ENCODE data around the gene SLC5A6.

The SLC5A6 gene

DNA sequence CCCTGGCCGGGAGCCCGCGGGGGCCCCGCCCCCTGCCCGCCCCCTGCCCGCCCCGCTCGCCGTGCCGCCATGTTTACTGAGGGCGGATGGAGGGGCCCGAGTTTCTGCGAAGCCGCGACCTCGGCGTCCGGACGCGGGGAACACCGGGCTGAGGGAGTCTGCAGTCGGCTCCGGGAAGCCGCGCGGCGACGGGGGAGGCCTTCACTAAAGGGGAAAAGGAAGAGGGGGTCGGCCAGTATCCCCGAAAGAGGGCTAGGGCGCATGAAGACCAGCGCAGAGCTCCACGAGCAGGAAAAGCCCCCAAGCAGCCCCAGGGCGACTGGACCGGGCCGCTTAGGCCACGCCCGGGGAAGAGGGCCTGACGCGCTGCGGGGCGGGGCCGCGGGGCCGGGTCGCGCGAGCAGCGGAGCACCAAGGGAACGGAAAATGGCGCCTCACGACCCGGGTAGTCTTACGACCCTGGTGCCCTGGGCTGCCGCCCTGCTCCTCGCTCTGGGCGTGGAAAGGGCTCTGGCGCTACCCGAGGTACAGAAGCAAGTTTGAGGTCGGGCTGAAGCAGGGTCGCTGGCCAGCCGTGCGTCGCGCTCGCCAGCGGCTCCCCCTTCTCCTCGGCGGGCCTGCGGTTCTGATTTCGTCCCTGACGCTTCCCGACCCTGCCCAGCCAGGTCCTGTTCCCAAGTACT, at the start of gene SLC5A6, which contains the start of gene ATRAID:
SLC5A6 (minus strand) TSS at position 326 of the 683 bp plus-strand sequence. CDS start 4,618 bp downstream, outside the sequence.
ATRAID (plus strand) TSS at position 99 of the 683 bp plus-strand sequence; CDS start at position 427, 328 bp downstream.
- peak; percentile 67 for DNase-seq

DNA sequence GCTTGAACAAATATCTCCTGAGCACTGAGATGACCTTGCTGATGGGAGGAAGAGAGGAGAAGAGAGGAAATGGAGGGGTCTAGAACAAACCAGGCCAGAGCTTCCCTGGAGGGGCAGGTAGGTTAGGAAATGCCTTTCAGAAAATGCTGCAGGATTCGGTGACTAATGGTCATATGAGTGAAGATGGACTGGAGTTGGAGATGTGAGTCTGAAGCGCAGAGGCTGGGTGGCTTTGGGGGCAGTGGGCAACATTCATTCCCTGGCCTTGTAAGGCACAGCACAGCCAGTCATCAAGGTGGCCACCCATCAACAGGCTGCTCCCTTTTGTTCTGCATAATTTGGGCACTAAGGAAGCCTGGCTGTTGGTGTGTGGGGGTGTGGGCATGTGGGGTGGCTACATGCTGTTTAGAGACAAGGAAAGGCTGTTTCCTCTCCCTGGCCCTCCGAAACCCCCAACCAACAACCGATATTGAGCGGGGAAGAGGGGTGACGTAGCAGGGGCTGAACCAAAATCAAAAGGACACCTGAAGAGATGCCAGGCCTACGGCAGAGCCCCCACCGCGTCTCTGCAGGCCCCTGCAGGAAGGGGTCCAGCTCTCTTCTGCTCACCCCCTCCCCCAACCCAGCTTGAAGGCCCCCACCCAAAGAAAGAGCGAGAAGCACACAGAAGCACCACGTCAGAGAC, 49.3 kb upstream of the SLC5A6 start:
- no peak for DNase-seq

DNA sequence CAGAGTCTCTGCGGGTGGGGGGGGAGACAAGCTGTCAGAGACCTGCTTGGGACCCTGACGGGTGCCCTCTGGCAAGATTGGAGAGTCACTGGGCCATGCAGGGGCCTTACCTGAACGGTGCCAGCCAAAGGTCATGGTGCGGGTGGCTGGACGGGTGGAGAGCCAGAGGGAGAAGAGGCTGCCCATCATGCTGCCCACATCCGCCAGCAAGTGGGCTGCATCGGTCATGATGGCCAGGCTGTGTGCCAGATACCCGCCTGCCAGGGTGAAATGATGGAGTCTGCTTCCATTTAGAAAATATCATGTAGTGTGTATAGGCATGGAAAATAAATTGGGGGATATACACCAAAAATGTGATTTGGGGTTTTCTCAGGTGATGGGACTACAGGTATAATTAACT, 46.0 kb upstream of the SLC5A6 start:
- DNase-seq: no peak

DNA sequence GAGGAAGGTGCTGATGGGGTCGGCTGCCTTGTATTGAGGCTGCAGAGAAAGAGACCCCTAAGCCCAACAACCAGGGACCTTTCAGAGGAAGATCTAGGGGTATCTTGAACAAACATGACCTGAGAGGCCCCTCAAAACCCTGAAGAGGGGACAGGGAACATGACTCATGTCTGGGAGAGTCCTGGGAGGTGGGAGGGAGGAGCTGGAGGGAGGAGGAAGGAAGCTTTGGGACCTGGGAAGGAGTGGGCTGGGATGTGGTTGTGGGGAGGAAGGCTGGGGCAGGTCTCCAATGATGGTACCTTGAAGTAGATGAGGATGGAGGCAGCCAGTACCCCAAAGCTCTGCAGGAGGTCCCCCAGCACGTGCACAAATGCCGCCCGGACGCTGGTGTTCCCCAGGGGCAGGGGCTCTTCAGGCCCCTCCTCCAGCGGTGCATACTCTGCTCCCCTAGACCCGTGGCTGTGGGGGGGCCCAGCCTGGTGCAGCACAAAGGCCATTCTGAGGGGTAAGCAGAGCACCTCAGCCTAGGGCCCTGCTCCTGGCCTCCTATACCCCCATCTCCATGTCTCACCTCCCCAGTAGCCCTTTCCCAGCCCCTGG, 44.9 kb upstream of the SLC5A6 start:
- no peak for DNase-seq

DNA sequence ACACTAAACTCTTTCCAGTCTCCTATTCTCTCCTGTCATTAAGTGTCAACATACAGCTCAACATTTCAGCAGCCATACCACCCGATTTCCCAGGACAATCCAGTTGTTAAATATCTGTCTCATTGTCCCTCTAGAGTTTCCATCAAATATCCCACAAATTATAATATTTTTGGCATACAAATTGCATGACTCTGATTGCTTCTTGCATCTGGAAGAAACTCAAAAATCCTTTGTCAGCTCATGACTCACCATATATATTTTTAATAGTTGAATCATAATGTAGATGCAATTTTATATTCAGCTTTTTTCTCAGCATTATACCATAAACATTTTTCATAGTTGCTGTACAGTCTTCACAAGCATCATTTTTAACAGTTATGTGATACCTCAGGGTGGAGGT, 43.6 kb upstream of the SLC5A6 start:
- no peak for DNase-seq

DNA sequence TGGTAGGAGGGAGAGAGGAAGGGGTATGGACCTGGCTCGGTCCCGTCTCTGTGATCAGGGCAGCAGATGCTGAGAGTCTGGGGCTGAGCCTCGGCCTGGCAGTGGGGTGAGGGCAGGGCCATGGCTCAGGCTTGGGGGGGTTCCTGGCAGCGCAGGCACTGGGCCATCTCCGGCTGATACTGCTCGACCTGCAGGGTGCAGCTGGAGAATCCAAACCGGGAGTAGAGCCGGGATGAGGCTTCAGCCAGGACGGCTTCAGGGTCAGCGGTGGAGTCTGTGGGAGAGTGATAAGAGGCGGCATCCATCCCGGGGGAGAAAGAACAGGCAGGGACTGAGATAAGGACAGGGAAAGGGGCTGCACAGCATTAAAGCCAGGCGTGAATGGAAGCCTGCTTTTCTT, 43.1 kb upstream of the SLC5A6 start:
- no peak for DNase-seq

DNA sequence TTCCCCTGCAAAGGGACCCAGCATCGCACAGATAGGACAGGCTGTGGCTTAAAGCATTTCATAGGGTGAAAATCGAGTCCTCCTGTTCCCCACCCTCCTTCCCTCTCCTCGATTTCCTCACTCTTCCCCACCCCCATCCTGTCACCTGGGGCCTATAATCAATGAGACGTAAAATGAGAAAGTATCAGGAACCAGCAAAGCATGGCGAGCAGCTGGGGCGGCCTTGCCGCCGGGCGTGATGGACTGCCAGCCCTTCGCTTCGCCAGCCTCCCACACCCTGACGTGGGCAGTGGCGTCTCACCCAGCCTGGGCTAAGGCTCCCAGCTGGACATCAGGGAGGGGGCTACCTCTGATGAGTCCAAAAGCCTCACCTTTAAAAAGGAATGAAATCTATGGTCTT, 39.7 kb upstream of the SLC5A6 start:
- DNase-seq: no peak

DNA sequence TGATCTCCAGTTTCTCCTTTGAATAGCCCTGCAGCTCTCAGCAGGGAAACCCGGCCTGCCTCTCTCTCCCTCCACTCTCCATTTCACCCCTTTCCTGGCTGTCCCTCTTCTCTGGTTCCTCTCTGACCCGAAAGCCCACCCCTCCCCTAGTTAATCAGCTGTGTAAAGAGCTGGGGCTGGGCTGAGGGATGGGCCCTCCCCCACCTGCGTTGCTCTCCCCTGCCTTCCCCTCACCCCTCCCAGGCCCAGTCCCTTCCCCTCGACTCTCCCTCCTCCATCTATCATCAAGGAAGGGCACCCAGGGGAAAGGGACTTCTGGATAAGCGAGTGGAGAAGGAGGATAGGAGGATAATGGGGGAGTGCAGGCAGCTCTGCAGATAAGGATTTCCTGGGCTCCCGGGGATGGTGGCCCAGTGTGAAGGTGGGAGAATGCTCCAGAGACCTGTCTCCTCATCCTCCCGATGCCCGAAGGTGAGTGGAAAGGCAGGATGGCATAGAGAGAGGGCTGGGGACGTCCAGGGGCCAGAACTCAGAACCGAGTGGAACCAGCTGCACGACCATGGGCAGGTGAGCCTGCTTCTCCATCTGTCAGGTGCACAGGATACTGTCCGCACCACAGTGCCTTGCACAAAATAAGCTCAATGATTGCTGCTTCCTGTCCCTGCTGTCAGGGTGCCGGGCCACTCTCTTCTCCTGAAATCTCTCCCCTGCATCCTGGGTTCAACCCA, 38.7 kb upstream of the SLC5A6 start:
- DNase-seq: no peak

DNA sequence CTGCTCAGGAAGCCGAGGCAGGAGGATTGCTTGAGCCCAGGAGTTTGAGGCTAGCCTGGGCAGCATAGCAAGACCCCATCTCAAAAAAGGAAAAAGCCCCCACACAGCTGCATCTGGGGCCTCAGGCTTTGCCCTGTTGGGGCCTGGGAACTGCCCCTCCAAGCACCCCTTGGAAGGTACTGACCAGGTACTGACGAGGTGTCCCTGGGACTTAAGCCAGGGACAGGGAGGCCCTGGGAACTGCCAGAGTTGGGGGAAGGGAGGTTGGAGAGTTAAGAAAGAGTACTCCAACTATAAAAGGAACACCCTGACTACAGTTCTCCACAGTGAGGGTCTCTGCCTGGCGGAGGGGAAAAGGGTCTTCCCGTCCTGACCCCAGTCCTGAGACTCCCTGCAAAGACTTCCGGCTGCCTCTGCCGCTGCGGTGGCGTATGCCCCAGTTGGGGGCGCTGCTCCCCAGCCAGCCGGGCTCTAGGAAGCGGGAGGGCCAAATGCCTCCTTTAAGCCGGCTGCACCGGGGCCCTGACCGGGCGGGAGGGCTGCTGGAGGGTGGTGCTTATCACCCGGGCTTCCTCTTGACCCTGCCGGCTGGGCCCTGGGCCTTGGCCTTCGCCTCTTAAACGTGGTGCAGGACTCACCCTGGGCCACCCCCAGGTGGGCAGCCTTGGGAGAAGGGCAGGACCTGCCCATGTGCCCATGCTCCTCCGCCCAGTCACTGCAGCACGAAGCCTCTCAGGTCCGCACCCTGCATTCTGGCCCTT, 38.0 kb upstream of the SLC5A6 start:
- DNase-seq: peak; percentile 1

DNA sequence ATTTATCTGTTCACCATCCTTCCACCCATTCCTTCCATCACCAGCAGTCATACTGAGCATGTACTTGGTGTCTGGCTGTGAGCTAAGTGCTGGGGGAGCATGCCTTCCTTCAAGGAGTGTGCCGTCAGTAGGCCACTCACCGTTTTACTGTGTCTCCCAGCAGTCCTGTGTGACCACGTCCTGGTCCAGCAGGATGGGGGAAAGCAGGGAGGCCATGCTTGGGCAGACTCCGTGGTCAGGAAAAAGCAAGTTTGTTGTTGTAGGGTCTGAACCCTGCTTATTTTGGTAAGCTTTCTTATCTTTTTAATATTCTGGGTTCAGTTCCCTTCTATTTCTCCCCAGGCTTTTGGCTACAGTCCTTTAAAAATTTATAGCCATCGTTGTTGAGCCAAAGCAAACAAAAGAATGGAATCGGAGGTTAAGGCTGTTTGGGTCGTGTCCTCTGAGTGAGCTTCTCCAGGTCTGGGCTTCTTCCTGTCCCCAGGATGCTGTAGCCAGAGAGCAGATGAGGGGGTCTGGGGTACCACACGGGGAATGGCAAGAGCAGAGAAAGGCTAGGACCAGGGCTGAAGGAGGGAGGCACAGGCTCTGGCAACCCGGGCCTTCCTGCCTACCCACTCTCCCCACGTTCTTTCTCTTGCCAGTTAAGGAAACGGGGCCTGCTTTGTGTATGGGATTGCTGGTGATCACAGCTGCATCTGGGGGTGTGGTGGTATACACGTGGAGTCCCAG, 37.3 kb upstream of the SLC5A6 start:
- no peak for DNase-seq

DNA sequence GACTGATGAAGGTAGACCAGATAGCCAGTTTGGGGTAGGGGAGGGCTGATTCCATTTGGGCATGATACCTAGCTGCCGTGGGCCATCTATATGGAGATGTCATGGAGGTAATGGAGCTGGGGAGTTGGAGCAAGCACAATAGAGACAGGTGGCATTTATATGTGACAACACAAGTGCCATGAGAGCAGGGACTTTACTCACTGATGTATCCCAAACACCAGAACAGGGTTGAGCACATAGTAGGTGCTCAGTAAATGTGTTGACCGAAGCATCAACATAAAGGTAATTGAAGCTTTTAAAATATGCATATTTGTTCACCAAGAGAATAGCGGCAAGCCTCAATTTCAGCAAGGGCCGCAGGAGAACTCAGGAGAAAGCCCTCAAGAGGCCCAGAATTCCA, 35.8 kb upstream of the SLC5A6 start:
- no peak for DNase-seq

DNA sequence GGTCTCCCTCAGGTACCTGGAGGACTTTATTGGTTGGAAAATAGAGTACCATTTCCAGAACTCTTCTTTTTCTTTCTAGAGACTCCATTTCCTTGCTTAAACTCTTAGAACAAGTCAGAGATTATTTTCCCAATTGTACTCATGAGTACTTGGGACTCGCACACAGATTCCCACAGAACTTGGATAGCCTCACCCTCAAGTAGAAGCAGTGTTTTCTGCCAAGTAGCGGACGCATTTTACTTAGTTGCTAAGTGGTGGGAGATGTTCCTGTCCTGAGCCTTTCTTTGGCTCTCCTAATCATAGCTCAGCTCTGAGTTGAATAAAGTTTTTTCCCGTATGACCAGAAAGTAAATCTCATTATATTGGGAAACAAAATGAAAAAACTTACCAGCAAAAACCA, 33.6 kb upstream of the SLC5A6 start:
- DNase-seq: no peak

DNA sequence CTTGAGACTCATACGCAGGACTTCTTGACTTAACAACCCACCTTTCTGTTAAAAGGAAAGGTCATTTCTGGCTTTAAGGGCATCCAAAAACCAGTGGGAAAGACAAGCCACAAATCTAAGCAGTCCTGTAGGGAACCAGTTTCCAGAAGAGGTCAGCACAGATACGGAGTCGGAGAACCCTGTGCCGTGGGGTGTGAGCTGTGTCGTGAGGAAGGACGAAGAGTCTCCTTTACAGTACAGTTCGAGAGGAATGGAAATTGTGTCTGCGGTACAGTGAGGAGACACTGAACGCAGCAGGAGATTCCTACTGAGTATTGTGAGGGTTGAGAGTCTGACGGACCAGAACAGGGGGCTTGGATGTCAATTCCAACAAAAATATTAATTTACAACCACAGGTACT, 33.0 kb upstream of the SLC5A6 start:
- no peak for DNase-seq

DNA sequence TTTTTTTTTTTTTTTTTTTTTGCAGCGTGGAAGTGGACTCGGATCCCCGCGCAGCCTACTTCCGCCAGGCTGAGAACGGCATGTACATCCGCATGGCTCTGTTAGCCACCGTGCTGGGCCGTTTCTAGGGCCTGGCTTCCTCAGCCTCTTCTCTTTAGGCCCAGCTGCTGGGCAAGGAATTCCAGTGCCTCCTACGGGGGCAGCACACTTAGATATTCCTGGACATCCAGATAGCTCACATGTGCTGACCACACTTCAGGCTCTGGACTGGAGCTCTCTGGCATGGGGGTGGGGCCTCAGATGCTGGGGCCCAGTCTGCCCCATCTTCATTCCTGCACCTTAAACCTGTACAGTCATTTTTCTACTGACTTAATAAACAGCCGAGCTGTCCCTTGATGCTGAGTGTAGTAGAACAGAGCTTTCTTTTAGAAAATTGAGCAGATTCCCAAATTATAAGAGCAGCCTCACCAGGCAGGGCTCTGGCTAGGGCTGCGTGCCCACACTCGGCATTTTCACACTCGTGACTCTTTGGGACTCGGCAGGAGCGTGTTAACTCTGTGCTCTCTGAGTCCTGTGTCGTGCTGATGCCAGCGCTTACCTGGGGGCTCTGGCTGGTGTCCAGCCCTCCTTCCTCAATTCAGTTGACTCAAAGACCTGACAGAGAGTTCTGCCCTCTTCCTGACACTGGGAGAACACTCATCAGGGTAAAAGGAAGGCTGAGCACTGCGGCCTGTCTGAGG, 31.5 kb upstream of the SLC5A6 start:
- DNase-seq: no peak

DNA sequence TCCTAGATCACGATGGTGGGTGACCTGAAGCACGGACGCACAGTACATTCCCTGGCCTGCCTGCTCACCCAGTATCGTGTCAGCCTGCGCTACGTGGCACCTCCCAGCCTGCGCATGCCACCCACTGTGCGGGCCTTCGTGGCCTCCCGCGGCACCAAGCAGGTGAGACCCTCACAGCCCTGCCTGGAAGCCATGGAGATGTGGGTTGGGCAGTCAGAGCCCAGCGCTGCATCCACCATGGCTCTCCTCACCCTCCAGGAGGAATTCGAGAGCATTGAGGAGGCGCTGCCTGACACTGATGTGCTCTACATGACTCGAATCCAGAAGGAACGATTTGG, 30.5 kb upstream of the SLC5A6 start:
- DNase-seq: no peak

DNA sequence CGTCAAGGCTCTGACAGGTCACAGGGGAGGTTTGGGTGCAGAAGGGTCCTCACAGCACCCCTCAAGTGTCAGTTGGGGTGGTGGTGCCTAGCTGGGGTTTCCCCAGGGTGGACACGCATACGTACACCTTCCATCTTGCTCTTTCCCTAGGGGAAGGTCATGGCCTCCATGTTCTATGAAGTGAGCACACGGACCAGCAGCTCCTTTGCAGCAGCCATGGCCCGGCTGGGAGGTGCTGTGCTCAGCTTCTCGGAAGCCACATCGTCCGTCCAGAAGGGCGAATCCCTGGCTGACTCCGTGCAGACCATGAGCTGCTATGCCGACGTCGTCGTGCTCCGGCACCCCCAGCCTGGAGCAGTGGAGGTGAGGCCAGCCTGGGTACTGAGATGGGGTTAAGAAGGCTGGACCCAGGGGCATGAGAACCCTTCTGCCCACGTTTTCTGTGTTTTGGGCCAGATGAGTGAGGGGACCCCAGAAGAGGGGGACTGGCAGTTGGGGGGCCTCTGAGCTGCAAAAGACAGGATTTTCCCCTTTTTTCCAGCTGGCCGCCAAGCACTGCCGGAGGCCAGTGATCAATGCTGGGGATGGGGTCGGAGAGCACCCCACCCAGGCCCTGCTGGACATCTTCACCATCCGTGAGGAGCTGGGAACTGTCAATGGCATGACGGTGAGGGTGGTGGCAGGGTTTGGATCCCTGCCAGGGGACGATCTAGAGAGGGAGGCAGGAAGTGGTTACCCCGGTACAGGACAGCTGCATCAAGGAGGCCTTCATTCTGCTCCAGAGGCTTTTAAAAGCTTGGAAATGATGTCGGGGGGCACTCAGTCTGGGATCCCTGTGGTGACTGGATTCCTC, 29.9 kb upstream of the SLC5A6 start:
- DNase-seq: no peak

DNA sequence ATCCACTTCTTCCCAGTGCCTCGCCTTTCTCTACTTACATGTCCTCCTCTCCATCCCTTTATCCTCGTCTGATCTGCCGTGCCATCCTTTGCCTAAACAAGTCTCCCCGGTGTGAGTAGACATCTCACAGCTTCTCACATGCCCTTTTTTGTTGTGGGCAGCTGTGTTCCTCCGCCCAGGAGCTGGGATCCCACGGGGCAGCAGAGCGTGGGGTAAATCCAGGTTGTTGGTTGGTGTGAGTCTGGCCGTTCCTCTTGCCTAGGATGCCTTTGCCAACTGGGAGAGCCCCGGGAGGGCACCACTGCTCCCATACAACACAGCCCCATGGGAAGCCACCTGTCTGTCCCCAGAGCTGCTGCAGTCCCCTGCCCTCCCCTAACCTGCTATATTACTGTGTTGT, 28.3 kb upstream of the SLC5A6 start:
- no peak for DNase-seq

DNA sequence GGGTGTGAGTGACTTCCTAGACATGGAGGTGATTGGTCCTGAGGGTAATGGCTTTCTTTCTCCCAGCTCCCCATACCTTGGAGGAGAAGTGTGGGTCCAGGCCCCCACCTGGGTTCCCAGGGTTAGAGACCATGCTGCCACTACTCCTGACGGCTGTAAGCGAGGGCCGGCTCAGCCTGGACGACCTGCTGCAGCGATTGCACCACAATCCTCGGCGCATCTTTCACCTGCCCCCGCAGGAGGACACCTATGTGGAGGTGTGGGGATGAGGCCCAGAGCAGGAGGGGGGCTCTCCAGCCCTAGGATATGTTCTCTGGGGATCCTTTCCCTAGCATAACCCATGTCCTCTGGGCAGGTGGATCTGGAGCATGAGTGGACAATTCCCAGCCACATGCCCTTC, 26.9 kb upstream of the SLC5A6 start:
- DNase-seq: no peak

DNA sequence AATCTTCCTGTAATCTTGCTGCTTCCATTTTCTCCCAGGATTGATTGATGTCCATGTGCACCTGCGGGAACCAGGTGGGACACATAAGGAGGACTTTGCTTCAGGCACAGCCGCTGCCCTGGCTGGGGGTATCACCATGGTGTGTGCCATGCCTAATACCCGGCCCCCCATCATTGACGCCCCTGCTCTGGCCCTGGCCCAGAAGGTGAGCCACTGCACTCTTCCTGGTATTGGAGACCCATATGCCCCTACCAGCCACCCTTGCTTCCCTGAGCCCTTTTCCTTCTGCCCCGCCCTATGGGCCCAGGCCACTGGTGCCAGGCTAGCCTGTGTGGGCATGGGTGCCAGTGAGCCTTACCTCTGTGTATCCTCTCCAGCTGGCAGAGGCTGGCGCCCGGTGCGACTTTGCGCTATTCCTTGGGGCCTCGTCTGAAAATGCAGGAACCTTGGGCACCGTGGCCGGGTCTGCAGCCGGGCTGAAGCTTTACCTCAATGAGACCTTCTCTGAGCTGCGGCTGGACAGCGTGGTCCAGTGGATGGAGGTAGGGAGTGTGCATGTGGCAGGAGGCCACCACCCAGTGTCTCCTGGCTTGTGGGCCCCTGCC, 25.4 kb upstream of the SLC5A6 start:
- DNase-seq: no peak

DNA sequence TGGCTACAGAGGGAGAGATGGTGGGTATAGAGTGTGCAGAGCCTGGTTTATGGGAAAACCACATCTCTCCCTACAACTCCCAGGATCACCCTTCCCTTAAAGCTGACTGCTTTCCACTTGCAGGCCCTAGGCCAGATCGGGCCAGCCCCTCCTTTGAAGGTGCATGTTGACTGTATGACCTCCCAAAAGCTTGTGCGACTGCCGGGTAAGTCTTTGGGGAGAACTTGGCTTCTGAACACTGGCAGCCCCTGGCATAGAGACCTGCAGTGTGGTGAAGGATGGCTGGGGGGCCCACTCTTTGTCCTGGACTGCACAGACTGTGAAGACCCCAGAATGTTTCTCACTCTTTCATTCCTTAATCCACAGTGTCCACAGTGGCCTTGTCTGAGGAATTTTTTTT, 24.6 kb upstream of the SLC5A6 start:
- DNase-seq: no peak

All from DMS153 (cell line).